GM19035 (cell line): ENCODE results near the gene WNT7A.

ENCODE experiments used
- ATAC-seq: cut with Tn5 transposase; IDR thresholded peaks from one replicate; pipeline ENCODE4 v1.9.1; 2021; ENCODE audit not compliant: unreplicated experiment

WNT7A gene

DNA sequence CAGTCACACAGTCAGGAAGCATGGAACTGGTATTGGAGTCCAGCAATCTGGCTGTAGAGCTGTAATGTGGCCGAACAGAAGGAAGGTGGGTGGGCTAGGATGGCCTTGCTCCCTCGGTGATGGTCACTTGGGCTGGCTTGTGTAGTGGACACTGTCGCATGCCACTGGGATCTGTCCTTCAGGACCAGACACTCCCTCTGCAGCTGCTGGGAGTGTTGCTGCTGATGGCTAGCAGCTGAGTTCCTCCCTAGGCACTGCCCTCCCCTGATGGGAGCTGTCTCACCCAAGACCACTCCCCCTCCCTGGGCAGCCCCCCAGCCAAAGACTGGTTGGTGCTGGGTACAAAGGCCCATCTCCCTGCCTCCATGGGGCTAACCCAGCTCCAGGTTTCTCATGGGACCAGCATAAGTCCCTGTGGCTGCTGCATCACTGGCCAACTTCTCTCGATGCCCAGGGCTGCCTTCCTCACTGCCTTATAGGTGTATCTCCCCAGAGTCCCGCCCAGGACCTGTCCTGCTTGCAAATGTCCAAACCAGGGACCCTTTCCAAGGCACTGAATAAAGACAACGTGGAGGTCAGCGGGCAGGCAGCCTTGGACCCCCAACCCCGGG lies 48.4 kb downstream of the WNT7A start:
- no peak for ATAC-seq

DNA sequence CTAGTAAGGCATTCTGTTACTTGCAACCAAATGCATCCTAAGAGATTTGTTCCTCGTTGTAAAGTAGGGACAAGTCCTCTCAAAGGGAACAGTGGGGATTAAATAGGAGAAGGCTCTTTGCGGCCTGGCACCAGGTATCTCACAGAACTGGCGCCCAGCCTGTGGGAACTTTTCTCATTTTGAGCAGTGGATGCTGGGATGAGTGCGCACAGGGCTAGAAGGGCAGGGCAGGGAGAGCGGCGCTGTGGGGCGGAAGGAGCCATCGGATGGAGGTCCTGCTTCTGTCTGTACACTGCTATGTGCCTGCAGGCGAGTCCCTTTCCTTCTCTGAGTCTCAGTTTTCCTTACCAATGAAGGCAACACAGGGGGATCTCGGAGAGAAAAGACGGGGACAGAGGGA lies 50.6 kb downstream of the WNT7A start:
- no peak for ATAC-seq

DNA sequence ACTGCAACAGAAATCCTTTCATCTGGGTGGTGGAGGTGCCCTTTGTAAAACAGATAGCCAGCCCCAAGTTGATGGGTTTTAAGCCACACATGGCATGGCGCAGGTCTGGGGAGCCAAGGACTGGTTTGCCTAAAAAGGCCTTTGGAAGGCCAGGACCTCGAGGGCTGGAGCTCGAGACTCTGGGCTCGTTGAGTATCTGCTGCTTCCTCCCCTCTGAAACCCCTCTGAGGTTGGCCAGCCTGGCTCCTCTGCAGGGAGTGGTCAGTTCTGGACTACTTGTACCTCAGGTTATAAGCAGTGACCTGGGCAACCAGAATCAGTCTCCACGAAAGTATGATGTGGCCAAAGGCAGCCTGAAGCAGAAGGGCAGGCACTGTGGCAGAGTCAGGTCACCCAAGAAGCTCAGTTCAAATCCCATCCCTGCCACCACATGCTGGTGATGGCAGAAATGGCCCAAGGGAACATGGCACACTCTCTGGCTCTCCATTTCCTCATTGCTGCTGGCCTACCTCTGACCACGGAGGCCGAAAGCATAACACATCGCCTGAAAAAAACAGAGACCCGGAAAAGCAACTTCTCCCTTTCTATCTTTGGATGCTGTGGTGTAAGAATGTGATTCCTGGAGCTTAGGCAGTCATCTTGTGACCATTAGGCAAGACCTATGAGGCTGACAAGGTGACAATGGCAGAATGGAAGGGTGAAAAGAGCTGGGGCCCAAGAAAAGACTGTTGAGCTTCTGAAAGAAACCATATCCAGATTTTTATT lies 51.2 kb downstream of the WNT7A start:
- ATAC-seq = no peak

- no peak for ATAC-seq
Observed at GRCh38 chr3:13827699-13828098, 52.2 kb downstream of the WNT7A start.

- no peak for ATAC-seq
Observed at GRCh38 chr3:13827256-13827655, 52.6 kb downstream of the WNT7A start.

DNA sequence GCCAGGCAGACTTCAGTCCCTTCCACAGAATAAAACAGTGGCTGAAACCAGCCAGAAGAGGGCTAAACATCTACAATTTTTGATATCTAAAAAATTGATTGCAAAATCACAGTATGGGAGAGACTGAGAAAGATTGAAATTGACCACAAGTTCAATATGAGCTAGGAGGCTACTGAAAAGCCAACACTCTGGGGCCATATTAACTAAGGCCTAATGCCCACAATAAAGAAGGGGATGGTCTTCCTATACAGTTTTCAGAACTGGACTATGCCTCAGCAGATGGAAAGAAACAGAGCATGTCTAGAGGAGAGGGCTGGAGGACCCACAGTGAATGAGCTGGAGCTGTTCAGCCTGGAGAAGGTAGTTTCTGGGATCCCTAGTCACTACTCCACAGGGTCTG lies 53.2 kb downstream of the WNT7A start:
- ATAC-seq = no peak

DNA sequence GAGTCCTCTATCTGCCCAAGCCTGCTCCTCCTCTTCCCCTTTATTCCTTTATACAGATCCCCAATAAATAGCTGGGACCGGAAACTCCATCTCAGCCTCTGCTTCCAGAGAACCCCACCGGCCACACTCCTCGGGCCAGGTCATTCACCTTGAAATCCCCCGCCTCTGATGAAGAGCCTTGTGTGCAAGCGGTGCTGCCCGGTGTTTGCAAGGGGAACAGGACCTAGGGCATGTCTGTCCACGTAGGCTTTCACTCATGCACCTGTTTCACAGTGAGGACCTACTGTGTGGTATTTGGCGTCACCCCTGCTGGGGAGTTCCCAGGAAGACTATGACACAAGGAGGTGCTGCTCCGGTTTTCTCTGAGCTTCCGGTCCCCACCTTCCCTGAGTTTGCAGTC lies 54.0 kb downstream of the WNT7A start:
- ATAC-seq = no peak

DNA sequence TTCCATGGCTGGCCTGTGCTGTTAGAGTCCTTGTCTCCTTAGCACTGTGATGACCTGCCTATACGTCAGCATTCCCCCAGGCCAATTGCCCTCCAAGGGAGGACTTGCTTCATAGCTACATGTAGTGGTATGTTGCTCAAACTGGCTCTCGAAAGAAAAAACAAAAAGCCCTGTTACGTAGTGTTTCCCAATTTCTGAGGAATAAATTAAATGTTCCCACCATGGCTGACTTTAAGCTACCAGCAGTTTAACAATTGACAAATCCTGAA lies 54.6 kb downstream of the WNT7A start:
- ATAC-seq = no peak

DNA sequence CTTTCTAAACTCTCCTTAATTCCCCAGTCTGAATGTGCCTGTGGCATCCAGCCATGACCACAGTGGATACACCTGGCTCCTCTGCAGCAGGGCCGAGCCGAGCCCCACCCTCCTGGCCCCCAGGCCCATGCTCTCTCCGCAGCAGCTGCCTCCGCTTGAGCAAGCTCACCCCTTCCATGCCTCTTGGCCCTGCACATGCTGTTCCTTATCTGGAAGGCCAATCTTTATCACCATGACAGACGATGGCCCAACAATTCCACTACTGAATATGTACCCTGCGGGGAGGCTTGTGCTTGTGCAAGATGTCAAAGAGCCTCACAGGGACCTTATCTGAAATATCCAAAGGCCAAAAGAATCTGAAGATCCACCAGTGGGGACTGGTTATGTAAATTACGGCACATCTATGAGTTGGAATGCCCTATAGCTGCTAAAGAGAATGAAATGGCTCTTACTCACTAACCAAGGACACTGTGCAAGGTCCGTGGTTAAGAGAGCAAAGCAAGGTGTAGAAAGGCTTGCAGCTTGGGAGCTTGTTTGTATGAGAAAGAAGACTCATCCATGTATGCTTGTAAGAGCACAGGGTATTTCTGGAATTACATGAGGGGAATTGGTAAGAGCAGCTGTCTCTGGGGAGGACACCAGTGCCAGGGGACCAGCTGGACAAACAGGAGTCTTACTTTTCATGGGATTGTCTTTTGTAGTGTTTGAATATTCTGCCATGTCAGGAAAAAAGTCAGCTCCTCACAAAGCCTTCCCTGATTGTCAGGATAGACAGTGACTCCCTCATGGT lies 55.2 kb downstream of the WNT7A start:
- no peak for ATAC-seq

DNA sequence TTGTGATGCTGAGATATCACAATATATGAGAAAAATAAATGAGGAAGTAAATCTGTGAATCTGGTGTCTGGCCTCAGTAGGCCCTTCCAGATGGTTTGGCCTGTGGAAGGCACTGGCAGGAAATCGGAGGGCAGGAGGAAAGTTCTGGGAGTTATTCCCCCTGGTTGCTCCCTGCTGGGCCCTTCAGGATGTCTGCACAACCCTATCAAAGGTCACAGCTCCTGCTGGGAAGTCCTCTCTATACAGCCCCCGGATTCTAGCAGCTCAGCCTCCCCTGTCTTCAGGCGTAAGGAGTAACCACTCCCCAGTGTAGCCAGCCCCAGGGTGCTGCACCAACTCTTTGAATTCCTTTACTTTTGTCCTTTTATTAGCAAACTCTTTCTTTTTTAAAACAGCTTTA lies 56.2 kb downstream of the WNT7A start:
- no peak for ATAC-seq

GRCh38 chr3:13822871-13823585 lies 56.8 kb downstream of the WNT7A start:
- ATAC-seq = no peak

DNA sequence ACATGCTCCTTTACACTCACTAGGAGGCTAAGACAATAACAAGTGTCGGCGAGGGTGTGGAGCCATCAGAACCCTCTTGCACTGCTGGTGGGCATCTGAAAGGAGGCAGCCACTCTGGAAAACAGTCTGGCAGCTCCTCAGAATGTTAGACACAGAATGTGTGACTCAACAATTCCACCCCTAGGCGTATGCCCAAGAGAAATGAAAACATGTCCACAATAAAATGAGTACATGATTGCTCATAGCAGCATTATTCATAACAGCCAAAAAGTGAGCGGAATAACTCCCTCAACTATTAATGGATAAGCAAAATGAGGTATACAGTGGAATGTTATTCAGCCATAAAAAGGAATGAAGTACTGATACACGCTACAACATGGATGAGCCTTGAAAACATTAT lies 57.8 kb downstream of the WNT7A start:
- ATAC-seq = no peak

- no peak for ATAC-seq
Observed at GRCh38 chr3:13821126-13821525, 58.7 kb downstream of the WNT7A start.

GRCh38 chr3:13818919-13819318 lies 61.0 kb downstream of the WNT7A start:
- ATAC-seq = no peak

GRCh38 chr3:13815088-13815683 lies 64.7 kb downstream of the WNT7A start:
- no peak for ATAC-seq

- ATAC-seq = no peak
Observed at GRCh38 chr3:13812034-13812471, 67.8 kb downstream of the WNT7A start.

DNA sequence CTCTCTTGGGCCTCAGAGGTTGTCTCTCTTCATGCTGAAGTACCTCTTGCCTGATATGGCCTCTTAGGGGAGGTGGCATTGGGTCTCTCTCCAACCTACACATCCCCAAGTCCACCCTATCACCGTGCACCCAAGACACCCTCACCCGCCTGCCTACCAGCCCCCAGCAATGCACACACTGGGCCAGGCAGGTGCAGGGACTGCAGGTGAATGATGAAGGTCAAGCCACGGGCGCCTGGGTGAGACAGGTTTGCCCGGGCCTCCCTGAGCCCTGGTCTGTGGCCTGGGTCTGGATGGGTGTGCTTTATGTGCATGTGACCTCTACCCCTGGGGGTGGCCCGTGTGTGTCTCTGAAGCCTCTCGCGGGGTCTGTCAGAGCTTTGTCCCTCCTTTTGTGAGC lies 68.3 kb downstream of the WNT7A start:
- no peak for ATAC-seq

DNA sequence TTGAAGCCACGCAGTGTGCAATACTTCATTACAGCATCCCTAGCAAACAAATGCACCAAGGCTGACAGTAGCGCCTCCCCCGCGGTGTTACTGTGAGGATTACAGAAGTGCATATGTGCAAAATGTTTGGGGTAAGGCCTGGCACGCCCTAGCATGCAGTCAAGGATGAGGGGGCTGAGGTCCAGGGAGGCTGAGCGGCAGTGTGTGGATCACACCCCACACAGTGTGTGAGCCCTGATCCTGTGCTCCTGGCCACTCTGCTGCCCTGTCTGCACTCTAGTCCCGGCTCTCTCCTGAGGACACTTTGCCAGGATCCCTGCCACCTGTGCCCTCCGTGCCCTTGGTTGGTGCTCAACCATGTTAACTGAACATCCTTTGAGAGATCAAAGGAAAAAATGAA lies 71.3 kb downstream of the WNT7A start:
- ATAC-seq = no peak

- no peak for ATAC-seq
Observed at GRCh38 chr3:13801361-13802204, 78.3 kb downstream of the WNT7A start.

DNA sequence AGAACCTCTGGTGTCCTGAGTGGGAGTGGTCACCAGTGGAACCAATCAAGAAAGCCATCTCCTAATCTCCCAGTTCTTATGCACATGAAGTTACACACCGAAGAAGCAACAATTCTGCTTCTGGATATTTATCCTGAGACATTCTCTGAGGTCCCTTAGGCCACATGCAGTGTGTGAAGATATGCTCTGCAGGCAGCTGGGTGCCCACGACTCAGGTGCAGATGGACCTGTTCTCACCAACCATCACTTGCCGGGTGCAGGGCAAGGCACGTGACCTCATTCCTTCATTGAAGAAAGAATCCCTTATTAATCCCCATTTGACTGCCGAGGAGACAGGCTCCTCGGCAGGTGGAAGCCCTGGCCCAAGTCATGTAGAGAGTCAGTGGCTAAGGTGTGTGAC lies 79.8 kb downstream of the WNT7A start:
- ATAC-seq = no peak
